GM23248 (cell line): ENCODE data around the gene SH3BP2.

Experiments
- EZH2 ChIP-seq: fragments of 200-600 bp; sonication (generic); IDR thresholded peaks from 2 replicates; pipeline ENCODE4 v1.6.1; 2018; ENCODE audit warnings: antibody characterized with exemption, mild to moderate bottlenecking; ENCODE audit not compliant: insufficient read depth, poor library complexity, severe bottlenecking
- EZH2phosphoT487 ChIP-seq: fragments of 200-600 bp; sonication (generic); IDR thresholded peaks from 2 replicates; pipeline ENCODE4 v1.6.1; 2018; ENCODE audit warnings: antibody characterized with exemption, moderate library complexity, mild to moderate bottlenecking, low read depth; ENCODE audit not compliant: insufficient read depth

DNA sequence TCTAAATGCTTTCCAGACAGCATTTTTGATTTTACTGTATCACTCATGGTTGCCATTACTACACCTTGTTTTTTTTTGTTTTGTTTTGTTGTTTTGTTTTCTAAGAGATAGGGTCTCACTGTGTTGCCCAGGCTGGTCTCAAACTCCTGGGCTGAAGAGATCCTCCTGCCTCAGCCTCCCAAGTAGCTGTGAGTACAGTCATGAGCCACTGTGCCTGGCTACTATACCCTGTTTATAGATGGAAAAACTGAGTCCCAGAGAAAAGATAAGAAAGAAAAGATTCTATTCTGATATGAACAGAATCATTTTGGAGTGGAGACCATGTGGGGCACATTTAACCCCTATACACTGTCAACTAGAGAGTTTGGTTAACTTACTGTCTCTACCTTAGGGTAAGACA is 70.8 kb downstream of the SH3BP2 start:
- no peak for TF ChIP-seq EZH2
- no peak for TF ChIP-seq EZH2phosphoT487
